GM19351 (cell line): ENCODE measurements around the gene CEP295NL.
"Not testable (repeated sequence)": the region's sequence is repeated elsewhere in the genome, so short reads cannot be mapped to it uniquely, and the experiment has no call there.

Source experiments
- ATAC-seq: cut with Tn5 transposase; IDR thresholded peaks from one replicate; pipeline ENCODE4 v1.9.1; 2021; ENCODE audit warnings: mild to moderate bottlenecking, moderate library complexity; ENCODE audit not compliant: unreplicated experiment

CEP295NL gene

DNA sequence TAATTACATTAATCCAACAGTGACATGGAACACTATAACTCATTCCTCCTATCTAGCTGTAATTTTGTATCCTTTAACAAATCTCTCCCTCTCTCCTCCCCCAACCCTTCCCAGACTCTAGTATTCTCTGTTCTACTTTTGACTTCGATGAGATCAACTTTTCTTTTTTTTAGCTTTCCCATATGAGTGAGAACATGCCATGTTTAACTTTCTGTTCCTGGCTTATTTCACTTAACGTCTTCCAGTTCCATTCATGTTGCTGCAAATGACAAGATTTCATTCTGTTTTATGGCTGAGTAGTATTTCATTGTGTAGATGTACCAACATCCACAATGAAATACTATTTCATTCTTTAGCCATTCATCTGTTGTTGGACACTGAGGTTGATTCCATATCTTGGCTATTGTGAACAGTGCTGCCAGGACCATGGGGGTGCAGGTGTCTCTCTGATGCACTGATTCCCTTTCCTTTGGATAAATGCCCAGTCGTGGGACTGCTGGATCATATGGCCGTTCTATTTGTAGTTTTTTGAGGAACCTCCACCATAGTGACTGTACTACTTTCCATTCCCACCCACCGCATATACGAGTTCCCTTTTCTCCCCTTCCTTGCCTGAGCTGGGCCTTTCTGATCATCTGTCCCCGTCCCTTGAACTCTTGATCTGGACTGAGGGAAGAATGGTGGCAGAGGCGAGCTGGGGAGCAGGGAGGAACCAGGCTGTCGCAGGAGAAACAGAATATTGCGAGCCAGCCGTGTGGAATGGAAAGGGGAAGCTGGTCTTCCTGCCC, 7.7 kb upstream of the CEP295NL start:
- no peak for ATAC-seq

DNA sequence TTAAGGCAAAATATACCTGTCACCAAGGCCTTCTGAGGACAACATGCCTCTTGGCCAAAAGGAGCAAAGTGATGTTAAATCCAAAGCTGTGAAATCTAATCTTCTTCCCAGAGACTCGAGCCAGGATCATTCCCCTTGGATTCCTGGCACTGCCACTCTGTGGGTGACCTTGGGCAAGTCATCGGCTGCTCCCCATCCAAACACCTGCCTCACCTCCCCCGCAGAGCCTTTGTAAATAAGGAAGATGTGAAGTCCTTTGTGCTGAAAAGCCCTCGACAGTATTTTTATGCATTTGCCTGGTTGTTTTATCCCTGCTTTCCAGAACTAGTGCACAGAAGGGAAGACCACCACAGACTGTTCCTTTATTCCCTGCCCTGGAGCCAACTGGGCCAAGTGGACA, 5.4 kb upstream of the CEP295NL start:
- ATAC-seq, result no peak

- no peak for ATAC-seq
Observed at GRCh38 chr17:78905541-78905940, 2.5 kb upstream of the CEP295NL start.

DNA sequence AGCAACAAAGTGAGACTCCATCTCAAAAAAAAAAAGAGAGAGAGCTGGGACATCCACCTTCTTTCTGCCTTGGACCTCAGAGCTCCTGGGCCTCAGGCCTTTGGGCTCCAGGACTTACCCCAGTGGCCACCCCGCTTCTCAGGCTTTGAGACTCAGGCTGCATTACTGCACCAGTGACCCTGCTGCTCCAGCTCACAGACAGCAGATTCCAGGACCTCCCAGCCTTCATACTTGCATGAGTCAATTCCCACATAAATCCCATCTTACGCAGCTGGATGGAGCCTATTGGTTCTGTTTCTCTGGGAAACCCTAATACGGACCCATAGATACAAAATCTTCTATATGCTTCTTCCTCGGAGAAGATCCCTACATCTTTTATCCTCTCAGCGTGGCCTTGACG, 2.1 kb upstream of the CEP295NL start:
- ATAC-seq, result no peak

- no peak for ATAC-seq
Observed at GRCh38 chr17:78904371-78904770, 1.4 kb upstream of the CEP295NL start.

DNA sequence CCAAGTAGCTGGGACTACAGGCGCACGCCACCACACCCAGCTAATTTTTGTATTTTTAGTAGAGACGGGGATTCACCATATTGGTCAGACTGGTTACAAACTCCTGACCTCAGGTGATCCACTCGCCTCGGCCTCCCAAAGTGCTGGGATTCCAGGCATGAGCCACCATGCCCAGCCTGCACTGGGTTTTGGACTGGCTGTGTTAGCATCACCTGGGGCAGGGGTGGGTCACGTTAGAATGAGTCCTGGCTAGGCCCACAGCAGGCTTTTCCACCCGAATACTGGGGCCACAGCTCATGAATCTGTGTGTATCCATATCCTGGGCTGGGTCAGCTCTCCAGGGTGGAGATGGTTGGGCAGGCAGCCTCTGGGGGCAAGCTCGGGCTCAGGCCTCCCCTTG, 770 bp downstream of the CEP295NL start:
- not testable (repeated sequence) for ATAC-seq

DNA sequence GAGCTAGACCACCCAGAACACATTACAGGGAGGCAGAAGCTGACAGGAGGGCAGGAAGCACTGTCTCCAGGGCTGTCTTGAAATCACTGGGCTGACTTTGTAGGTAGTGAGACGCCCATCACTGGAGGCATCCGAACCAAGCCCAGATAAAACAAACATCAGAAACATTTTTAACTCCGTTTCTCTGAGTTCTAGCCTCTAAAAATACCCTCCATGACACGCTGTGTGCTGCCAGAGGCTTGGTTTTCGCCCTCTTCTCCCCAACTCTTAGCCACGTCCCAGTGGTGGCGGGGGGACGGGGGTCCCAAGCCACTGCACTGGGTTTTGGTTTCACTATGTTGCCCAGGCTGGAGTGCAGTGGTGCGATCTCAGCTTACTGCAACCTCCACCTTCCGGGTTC, 1.2 kb downstream of the CEP295NL start:
- no peak for ATAC-seq

DNA sequence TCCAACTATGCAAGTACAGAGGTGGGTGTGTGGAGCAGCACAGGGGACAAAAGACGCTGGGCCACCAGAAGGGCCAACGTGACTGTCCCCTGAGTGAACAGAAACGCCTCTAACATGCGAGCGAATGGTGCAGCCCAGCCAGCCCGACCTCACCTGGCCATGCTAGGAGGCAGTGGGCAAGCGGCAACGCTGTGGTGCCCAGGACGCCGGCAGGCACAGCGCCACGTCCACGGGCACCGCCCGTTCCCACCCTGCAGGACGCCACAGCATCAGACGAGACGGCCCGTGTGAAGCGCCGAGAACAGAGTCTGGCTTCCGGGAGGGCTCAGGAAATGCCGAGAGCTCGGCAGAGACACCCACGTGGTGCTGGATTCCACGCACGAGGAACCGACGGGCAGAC, 2.2 kb downstream of the CEP295NL start:
- ATAC-seq, result no peak

GRCh38 chr17:78899361-78900260, 3.4 kb downstream of the CEP295NL start:
- ATAC-seq, result no peak

DNA sequence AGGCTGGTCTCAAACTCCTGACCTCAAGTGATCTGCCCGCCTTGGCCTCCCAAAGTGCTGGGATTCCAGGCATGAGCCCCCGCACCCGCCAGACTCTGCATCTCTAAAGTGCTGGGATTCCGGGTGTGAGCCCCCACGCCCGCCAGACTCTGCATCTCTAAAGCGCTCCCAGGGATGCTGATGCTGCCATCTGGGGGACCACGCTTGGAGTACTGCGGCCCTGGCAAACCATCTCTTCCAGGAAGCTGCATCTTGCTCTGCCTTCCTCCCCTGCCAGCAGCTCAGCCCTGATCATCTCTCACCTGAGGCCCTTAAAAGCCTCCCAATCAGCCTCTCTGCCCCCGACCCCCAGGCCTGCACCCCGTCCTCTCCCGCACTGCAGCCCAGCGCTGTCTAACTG, 4.1 kb downstream of the CEP295NL start:
- no peak for ATAC-seq

DNA sequence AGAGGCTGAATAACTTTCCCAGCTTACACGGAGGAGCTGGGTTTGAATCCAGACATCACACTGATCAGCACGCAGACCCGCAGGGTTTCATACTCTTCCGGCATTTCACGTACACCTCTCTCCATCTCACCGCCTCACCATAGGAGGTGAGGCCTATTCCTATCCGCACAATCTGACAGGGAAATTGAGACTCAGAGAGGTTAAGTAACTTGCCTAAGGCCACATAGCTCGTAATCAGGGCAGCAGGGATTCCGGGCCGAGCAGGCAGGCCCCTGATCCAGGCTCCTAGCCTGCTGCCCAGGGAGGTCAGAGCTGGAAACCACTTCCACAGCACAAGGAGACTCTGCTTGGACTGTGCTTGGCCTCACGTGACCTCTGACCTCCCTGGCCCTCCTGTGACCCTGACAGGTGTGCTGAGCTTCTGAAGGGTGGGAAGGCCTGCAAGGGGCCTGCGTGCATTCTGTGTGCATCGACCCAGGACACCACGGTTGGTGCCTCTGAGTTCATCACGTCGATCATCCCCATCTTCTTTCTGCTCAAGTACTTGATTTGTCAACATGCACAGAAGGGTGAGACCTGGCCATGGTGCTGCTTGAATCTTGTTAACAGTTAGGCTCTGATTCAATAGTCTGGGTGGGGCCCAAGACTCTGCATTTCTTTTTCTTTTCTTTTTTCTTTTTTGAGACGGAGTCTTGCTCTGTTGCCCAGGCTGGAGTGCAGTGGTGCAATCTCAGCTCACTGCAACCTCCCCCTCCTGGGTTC, 4.7 kb downstream of the CEP295NL start:
- ATAC-seq, result no peak

GRCh38 chr17:78897664-78898047, 5.3 kb downstream of the CEP295NL start:
- ATAC-seq, result no peak

DNA sequence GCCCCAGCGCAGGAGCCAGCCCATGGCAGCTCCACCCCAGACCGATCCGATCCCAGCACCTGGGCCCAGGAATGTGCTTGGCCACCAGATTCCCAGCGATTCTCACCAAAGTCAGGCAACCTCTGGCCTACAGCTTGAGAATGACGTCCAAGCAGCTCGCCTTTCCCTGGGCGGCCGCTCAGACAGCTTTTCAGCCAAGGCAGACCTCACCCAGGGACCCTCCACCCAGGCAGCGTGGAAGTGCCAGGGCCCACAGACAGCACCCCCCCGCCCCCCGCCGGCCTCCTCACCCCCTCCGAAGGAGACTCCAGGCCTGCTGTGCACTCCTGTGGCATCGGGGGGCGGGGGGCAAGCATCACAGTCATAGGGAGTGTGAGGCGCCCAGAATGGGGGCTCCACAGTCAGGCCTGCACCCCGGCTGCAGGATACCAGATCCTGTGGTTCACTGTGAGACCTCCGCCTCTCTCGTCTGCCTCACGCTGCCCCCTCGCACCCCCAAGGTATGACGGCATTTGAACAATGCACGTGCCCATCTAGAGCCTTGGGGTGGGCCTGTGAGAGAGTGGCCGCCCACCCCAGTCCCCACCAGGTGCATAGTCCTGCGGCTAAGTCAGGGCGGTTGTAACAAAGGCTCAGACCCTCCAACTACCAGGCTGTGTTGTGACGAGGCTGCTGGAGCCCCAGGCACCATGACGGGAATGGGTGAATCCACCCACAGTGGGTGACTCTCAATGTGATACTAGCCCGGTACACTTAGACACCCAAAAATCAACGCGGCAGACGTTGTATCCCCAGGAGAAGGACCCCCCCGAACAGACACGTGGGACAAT, 6.0 kb downstream of the CEP295NL start:
- no peak for ATAC-seq

DNA sequence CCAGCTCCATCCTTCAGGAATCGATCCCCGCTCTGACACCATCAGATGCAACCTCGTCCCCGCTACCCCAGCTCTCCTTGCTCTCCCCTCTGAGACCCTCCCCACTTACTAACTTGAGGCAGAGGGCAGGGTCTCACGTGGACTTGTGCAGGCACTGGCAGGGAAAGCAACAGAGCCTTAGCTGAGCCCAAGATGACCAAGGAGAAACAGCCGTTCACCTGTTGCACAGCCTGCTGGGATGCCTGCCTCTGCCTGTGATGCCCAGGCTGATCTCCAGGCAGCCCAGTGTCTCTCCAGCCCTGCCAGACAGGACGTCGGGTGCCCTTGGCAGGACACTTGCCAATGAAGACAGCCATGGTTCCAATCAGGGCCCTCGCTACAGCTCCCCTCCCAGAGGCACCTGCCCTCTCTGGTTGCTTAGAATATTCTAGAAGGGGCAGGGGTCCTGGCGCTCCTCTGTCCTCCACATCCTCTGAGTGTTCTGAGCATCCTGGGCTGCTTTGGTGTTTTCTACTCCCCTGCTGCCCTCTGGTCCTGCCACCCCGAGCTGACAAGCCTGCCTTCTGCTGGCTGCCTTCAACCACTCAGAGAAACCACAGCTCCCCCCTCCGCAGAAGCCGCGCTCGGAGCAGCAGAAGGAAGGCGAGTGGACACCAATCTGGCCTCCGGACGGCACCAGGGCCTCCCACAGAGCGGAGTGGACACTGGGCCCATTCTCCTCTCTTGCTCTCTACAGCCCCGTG, 6.7 kb downstream of the CEP295NL start:
- ATAC-seq, result no peak

DNA sequence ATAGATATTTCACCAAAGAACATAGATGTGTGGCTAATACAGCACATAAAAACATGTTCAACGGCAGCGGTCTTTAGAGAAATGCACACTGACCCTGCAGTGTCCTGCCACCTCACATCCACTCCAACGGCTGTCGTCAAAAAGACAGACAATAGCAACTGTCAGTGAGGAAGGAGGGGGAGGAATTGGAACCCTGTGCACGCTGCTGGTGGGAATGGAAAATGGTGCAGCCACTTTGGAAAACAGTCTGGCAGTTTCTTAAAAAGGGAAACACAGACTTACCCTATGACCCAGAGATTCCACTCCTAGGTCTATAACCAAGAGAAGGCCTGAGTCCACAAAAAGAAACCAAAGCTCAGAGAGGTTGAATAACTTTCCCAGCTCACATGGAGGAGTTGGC, 7.7 kb downstream of the CEP295NL start:
- ATAC-seq, result no peak

GRCh38 chr17:78893684-78894083, 9.3 kb downstream of the CEP295NL start:
- no peak for ATAC-seq

DNA sequence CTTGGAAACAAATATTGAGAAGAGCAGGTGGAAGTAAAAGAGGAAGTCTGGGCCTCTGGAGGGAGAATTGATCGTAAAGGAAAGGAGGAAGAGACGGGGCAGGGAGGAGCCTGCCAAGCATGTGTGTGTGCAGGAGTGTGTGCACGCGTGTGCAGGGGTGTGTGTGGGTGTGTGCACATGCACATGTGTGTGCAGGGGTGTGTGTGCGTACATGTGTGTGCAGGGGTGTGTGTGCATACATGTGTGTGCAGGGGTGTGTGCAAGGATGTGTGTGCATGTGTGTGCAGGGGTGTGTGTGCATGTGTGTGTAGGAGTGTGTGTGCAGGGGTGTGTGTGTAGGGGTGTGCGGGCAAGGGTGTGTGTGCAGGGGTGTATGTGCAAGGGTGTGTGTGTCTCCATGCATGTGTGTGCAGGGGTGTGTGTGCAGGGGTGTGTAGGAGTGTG, 10.0 kb downstream of the CEP295NL start:
- no peak for ATAC-seq

- no peak for ATAC-seq
Observed at GRCh38 chr17:78892520-78892919, 10.5 kb downstream of the CEP295NL start.

- no peak for ATAC-seq
Observed at GRCh38 chr17:78892062-78892456, 10.9 kb downstream of the CEP295NL start.
